Coronary artery (tissue), 2 donors: ENCODE data around the gene APOLD1.
A peak's percentile ranks its signal among the peaks of the same experiment; 100 is the strongest.
"Not testable (repeated sequence)": the region's sequence is repeated elsewhere in the genome, so short reads cannot be mapped to it uniquely, and the experiment has no call there.

Experiments
- DNase-seq: peaks from one replicate; pipeline ENCODE4 v3.0.0-alpha.2; 2017; ENCODE audit warnings: low spot score
- H3K27ac ChIP-seq, 2 donors: fragments of 200-600 bp; sonication (generic); one replicate each; pipeline ENCODE4 v1.5.1; 2016 to 2019
- H3K4me3 ChIP-seq: fragments of 200-600 bp; sonication (generic); 2 replicates; pipeline ENCODE4 v1.5.1; 2016; ENCODE audit warnings: mild to moderate bottlenecking, moderate library complexity
- TF ChIP-seq, protein P1 (sequence below): fragments of 200-600 bp; sonication (generic); IDR thresholded peaks from one replicate; pipeline ENCODE4 v1.5.1; 2019; ENCODE audit warnings: antibody characterized with exemption

APOLD1 gene

GRCh38 chr12:12817616-12818015 is 32.2 kb downstream of the APOLD1 start:
- no peak overlapping the region for H3K27ac ChIP-seq
- TF ChIP-seq, protein P1, sequence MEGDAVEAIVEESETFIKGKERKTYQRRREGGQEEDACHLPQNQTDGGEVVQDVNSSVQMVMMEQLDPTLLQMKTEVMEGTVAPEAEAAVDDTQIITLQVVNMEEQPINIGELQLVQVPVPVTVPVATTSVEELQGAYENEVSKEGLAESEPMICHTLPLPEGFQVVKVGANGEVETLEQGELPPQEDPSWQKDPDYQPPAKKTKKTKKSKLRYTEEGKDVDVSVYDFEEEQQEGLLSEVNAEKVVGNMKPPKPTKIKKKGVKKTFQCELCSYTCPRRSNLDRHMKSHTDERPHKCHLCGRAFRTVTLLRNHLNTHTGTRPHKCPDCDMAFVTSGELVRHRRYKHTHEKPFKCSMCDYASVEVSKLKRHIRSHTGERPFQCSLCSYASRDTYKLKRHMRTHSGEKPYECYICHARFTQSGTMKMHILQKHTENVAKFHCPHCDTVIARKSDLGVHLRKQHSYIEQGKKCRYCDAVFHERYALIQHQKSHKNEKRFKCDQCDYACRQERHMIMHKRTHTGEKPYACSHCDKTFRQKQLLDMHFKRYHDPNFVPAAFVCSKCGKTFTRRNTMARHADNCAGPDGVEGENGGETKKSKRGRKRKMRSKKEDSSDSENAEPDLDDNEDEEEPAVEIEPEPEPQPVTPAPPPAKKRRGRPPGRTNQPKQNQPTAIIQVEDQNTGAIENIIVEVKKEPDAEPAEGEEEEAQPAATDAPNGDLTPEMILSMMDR = no peak
- no peak overlapping the region for H3K4me3 ChIP-seq
- DNase-seq = no peak

DNA sequence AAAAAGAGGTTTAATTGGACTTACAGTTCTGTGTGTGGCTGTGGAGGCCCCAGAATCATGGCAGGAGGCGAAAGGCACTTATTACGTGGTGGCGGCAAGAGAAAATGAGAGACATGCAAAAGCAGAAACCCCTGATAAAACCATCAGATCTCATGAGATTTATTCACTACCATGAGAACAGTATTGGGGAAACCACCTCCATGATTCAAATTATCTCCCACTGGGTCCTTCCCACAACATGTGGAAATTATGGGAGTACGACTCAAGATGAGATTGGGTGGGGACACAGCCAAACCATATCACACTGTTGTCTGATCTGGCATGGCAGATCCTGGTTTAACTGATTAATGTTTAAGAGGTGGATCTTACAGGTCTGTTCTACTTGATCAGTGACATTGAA is 33.2 kb downstream of the APOLD1 start:
- no peak overlapping the region for H3K27ac ChIP-seq
- H3K4me3 ChIP-seq = no peak overlapping the region
- no peak for DNase-seq
- TF ChIP-seq, protein P1 = no peak

- TF ChIP-seq, protein P1 = no peak
- peak overlapping the region; percentile 61 for H3K27ac ChIP-seq
Observed at GRCh38 chr12:12819221-12819620, 33.8 kb downstream of the APOLD1 start.

GRCh38 chr12:12819752-12820311 is 34.4 kb downstream of the APOLD1 start:
- DNase-seq = no peak

More at GRCh38 chr12:12819221-12819620, 33.8 kb downstream of the APOLD1 start:
- no peak for DNase-seq
- H3K4me3 ChIP-seq = no peak overlapping the region

GRCh38 chr12:12820376-12820775 is 34.9 kb downstream of the APOLD1 start:
- DNase-seq = not testable (repeated sequence)
- peak overlapping the region in 1 of 2 donors; percentile 61 for H3K27ac ChIP-seq

More at GRCh38 chr12:12819752-12820311, 34.4 kb downstream of the APOLD1 start:
- H3K4me3 ChIP-seq = peak overlapping the region; percentile 1
- H3K27ac ChIP-seq = peak overlapping the region; percentile 61
- TF ChIP-seq, protein P1 = no peak

DNA sequence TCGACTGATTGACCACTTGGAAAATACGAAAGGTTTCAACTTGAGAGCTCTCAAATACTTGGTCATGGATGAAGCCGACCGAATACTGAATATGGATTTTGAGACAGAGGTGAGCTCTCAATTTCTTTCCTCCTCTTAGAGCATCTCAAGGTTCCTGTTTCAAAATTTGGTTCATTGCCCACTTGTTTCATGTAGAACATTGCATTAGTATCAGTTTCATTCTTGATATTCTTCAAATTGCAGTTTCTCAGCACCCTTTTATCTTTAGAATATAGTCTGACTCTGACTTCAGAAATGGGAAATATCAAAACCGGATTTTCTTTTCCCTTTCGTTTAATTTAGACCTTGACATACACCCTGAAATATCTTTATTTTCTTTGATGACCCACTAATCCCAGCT is 36.5 kb downstream of the APOLD1 start:
- Histone ChIP-seq H3K4me3 (no peak overlapping the region), H3K27ac (no peak overlapping the region)
- no peak for DNase-seq
- TF ChIP-seq, protein P1 = no peak

More at GRCh38 chr12:12820376-12820775, 34.9 kb downstream of the APOLD1 start:
- not testable (repeated sequence) for H3K4me3 ChIP-seq

DNA sequence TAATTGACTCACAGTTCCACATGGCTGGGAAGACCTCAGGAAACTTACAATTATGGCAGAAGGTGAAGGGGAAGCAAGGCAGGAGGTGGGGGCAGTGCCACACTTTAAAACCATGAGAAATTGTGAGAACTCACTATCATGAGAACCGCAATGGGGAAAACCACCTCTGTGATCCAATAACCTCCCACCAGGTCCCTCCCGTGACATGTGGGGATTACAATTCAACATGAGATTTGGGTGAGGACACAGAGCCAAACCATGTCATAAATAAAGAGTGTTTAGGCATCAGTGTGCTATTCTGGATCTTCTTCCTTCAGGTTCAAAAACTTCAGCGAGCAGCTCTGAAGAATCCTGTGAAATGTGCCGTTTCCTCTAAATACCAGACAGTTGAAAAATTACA is 37.4 kb downstream of the APOLD1 start:
- H3K27ac ChIP-seq = no peak overlapping the region
- TF ChIP-seq, protein P1 = no peak
- no peak for DNase-seq
- H3K4me3 ChIP-seq = no peak overlapping the region
